GM13977 (cell line): Measurements from ENCODE around the gene ANGPTL8.

Experiments
- DNase-seq: peaks from one replicate; pipeline ENCODE4 v3.0.0; 2012; ENCODE audit warnings: low spot score
- CTCF ChIP-seq: IDR thresholded peaks from 2 replicates; pipeline ENCODE4 v1.5.1; 2012; ENCODE audit warnings: mild to moderate bottlenecking, control low read depth; ENCODE audit not compliant: insufficient read depth; ENCODE audit errors: extremely low read depth, missing control alignments
- in situ Hi-C: fragments of 300-500 bp; cut with MboI; formaldehyde crosslinking; loops from one replicate; pipeline ENCODE4 v1.12.0; 2022; ENCODE audit warnings: low sequenced_read_pairs, low pct_unique_long_range_greater_than_20kb, mixed read lengths, inconsistent platforms; ENCODE audit not compliant: unreplicated experiment

ANGPTL8 gene

GRCh38 chr19:11239377-11240000 lies at the start of gene ANGPTL8:
ANGPTL8 (plus strand) TSS chr19:11239619; CDS start chr19:11239638, 19 bp downstream.
- TF ChIP-seq CTCF: no peak
- DNase-seq: no peak
- in situ Hi-C loops: no loop called here

DNA sequence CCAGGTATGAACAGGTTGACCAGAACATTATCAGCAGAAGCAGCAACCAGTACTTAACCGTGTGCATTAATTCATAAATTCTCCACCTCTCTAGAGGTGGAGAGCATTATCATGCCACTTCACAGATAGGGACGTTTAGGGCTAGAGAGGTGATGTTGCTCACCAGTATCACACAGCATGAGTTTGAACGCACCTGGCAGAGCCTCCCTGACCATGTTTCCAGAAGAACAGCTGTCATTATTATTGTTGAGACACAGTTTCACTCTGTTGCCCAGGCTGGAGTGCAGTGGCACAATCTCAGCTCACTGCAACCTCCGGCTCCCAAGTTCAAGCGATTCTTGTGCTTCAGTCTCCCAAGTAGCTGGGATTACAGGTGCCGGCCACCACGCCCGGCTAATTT lies 48.9 kb upstream of the ANGPTL8 start:
- TF ChIP-seq CTCF: no peak
- in situ Hi-C loops: no loop called here

GRCh38 chr19:11191273-11191755 lies 48.1 kb upstream of the ANGPTL8 start:
- TF ChIP-seq CTCF: no peak
- no peak for DNase-seq
- in situ Hi-C loops: no loop called here

More for the DNA sequence above, 48.9 kb upstream of the ANGPTL8 start:
- no peak for DNase-seq

GRCh38 chr19:11191934-11192333 lies 47.5 kb upstream of the ANGPTL8 start:
- no peak for TF ChIP-seq CTCF
- no peak for DNase-seq
- in situ Hi-C loops: no loop called here

DNA sequence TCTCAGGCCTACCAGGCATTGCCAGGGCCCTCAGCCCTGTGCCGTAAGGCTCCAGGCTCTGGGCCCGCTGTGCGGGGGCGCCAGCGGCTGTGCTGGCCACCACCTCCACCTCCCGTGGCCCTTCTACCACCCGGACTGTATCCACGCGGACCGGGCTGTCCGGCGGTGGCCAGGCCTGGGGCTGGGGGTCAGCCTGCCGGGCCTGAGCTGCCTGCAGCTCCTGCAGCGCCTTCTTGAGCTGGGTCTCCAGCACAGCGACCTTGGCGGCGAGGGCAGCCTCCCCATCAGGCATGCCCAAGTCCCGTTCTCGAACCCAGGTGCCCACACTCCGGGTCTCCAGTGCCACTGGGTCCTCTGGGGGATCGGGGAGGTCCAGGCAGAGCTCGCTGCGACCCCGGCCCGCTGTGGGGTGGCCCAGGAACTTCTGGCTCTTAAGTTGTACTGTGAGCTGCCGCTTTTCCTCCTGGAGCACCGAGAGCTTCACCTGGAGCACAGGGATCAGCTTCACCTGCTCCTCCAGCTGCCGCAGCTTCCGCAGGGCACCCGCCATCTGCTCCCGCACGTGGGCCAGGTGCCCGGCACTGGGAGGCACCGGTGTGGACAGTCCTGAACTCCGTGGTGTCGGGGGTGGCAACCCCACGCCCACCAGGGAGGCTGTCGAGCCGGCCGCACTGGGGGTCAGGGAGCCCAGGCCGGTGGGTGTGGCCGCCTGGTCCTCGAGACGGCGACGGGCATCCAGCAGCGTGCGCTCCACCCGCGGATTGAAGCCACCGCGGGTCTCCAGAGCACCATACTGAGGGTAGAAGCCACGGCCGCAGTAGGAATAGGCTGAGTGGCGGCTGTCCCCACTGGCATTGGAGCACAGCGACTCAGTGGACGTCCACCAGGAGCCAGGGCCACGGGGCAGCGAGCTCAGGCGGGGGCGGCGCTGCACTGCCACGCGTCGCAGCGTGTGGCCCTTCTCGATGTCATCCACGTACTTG lies 46.2 kb upstream of the ANGPTL8 start:
- DNase-seq: no peak
- in situ Hi-C loops: no loop called here
- TF ChIP-seq CTCF: no peak

GRCh38 chr19:11194173-11194572 lies 45.2 kb upstream of the ANGPTL8 start:
- DNase-seq: no peak
- TF ChIP-seq CTCF: no peak
- in situ Hi-C loops: no loop called here
